A549 (cell line): ENCODE data around the gene EEFSEC. TPM values are rescaled to one million over a fixed set of nuclear protein-coding genes. Genes with fewer than 3 reads are reported as not detected.

ENCODE experiments used
- ATAC-seq, 2 experiments: fragments of 200-7000 bp in 1 of 2; fragments of >200 bp in 1 of 2; cut with Nextera tagmentation in 1 of 2; cut with Tn5 transposase in 1 of 2; 3 replicates each; pipeline versions ENCODE4 v1.8.0 to v1.9.1; 2018 to 2020; ENCODE audit warnings: mild to moderate bottlenecking in 1 of 2, moderate library complexity in 1 of 2
- CTCF ChIA-PET: fragments of 300-600 bp; sonication (Branson Sonifier 250); formaldehyde crosslinking; extraction: SDS; loops from one replicate; lab custom pipeline; 2021; ENCODE audit warnings: antibody characterized with exemption, inconsistent platforms; lab: Yijun Ruan, JAX
- POLR2A ChIA-PET: fragments of 350-600 bp; formaldehyde crosslinking; extraction: SDS; loops from one replicate; lab custom pipeline; 2021; ENCODE audit warnings: antibody characterized with exemption, inconsistent platforms; lab: Yijun Ruan, JAX
- DNase-seq, 2 experiments: peaks; one replicate each; pipeline versions ENCODE4 v3.0.0 to v3.0.0-alpha.2; 2011 to 2016; ENCODE audit warnings: low read depth in 1 of 2, low spot score in 1 of 2
- FAIRE-seq: peaks from 2 replicates; lab custom pipeline; 2011; peaks lifted over from hg19 to GRCh38; lab: Jason Lieb, UNC
- H3K27ac ChIP-seq, 2 experiments: fragments of >200 bp; sonication (Bioruptor Twin); formaldehyde crosslinking; 3 replicates each; pipeline ENCODE4 v1.5.1; 2016 to 2017
- H3K4me1 ChIP-seq: fragments of >200 bp; sonication (Bioruptor Twin); formaldehyde crosslinking; 3 replicates; pipeline ENCODE4 v1.6.1; 2016
- H3K4me2 ChIP-seq: fragments of >200 bp; sonication (Bioruptor Twin); formaldehyde crosslinking; 3 replicates; pipeline ENCODE4 v1.6.1; 2016
- H3K4me3 ChIP-seq: fragments of >200 bp; sonication (Bioruptor Twin); formaldehyde crosslinking; 3 replicates; pipeline ENCODE4 v1.5.1; 2016
- H3K9me3 ChIP-seq: fragments of >200 bp; sonication (Bioruptor Twin); formaldehyde crosslinking; 3 replicates; pipeline ENCODE4 v1.6.1; 2016
- CBX2 ChIP-seq: fragments of 200-600 bp; sonication (generic); IDR thresholded peaks from 2 replicates; pipeline ENCODE4 v1.6.1; 2016; ENCODE audit warnings: low read depth, mild to moderate bottlenecking, borderline replicate concordance
- CHD4 ChIP-seq: fragments of 200-600 bp; sonication (generic); IDR thresholded peaks from 2 replicates; pipeline ENCODE4 v1.6.1; 2016; ENCODE audit warnings: antibody characterized with exemption, mild to moderate bottlenecking, borderline replicate concordance
- ESRRA ChIP-seq: fragments of 150-350 bp; IDR thresholded peaks from 2 replicates; pipeline ENCODE4 v1.6.1; 2014; ENCODE audit warnings: mild to moderate bottlenecking, low read length, borderline replicate concordance
- FOSB ChIP-seq: fragments of 250-450 bp; sonication (Bioruptor Pico); IDR thresholded peaks from 2 replicates; pipeline ENCODE4 v1.5.0; 2020; ENCODE audit warnings: mild to moderate bottlenecking, moderate library complexity
- HMGXB4 ChIP-seq: fragments of 250-450 bp; sonication (Bioruptor Pico); IDR thresholded peaks from 2 replicates; pipeline ENCODE4 v1.5.0; 2021; ENCODE audit warnings: mild to moderate bottlenecking, moderate library complexity, borderline replicate concordance
- JUN ChIP-seq, 2 experiments: fragments of >200 bp; sonication (Bioruptor Twin); formaldehyde crosslinking; IDR thresholded peaks; 2 replicates in 1 of 2; 3 replicates in 1 of 2; pipeline ENCODE4 v1.6.1; 2016 to 2017
- JUNB ChIP-seq: fragments of >200 bp; sonication (Bioruptor Twin); formaldehyde crosslinking; IDR thresholded peaks from 2 replicates; pipeline ENCODE4 v1.6.1; 2016
- KDM1A ChIP-seq: fragments of 200-600 bp; sonication (generic); IDR thresholded peaks from 2 replicates; pipeline ENCODE4 v1.6.1; 2016; ENCODE audit warnings: low read depth, mild to moderate bottlenecking
- RAD21 ChIP-seq, 2 experiments: fragments of >200 bp in 1 of 2; sonication (Bioruptor Twin) in 1 of 2; formaldehyde crosslinking in 1 of 2; IDR thresholded peaks in 1 of 2; conservative IDR thresholded peaks in 1 of 2; 2 replicates in 1 of 2; 3 replicates in 1 of 2; pipeline ENCODE4 v1.6.1; 2012 to 2018; ENCODE audit warnings: inconsistent platforms in 1 of 2
- RNF2 ChIP-seq: fragments of 200-600 bp; sonication (generic); IDR thresholded peaks from 2 replicates; pipeline ENCODE4 v1.6.1; 2016; ENCODE audit warnings: low read depth, mild to moderate bottlenecking, antibody characterized with exemption, moderate library complexity, borderline replicate concordance
- ZC3H11A ChIP-seq: fragments of 450-650 bp; IDR thresholded peaks from 2 replicates; pipeline ENCODE4 v1.6.1; 2014; ENCODE audit warnings: antibody characterized with exemption, mild to moderate bottlenecking
- ZNF302 ChIP-seq: fragments of 250-450 bp; sonication (Bioruptor Pico); IDR thresholded peaks from 2 replicates; pipeline ENCODE4 v1.9.0; 2021; ENCODE audit warnings: inconsistent platforms, mild to moderate bottlenecking, moderate library complexity
- WGBS: methylation state at CpG from one replicate; pipeline ENCODE4 v1.1.6; 2017; ENCODE audit errors: missing lambda C conversion rate; 5-methylcytosine and 5-hydroxymethylcytosine counted together
- polyA plus RNA-seq, 4 experiments: library from polyadenylated mRNA; depleted of rRNA in 3 of 4; stranded (reverse); fragments of >200 nt; fragmentation: RNase III in 1 of 4; extraction: RNeasy Plus Mini Kit Qiagen cat#74134 plus additional on column Dnase treatment in 1 of 4; gene quantifications; 2 replicates in 3 of 4; 3 replicates in 1 of 4; pipeline ENCODE4 v1.2.3, GENCODE V29; 2011 to 2017
- TF ChIP-seq, protein P1 (sequence below): fragments of 450-650 bp; IDR thresholded peaks from 2 replicates; pipeline ENCODE4 v1.6.1; 2014; ENCODE audit warnings: antibody characterized with exemption
- TF ChIP-seq, protein P2 (sequence below): fragments of >200 bp; sonication (Bioruptor Twin); formaldehyde crosslinking; IDR thresholded peaks from 3 replicates; pipeline ENCODE4 v1.5.1; 2016
- TF ChIP-seq, protein P3 (sequence below): fragments of 250-450 bp; sonication (Bioruptor Pico); IDR thresholded peaks from 2 replicates; pipeline ENCODE4 v1.5.0; 2020; ENCODE audit warnings: low read depth, mild to moderate bottlenecking, moderate library complexity
- TF ChIP-seq, protein P4 (sequence below): fragments of 150-350 bp; IDR thresholded peaks from 2 replicates; pipeline ENCODE4 v1.6.1; 2014; ENCODE audit warnings: low read depth, mild to moderate bottlenecking, low read length

EEFSEC gene
- polyA plus RNA-seq, 2 of the 4 experiments (the other 2 are of a cell fraction) = 6.9 to 7.3 TPM

DNA sequence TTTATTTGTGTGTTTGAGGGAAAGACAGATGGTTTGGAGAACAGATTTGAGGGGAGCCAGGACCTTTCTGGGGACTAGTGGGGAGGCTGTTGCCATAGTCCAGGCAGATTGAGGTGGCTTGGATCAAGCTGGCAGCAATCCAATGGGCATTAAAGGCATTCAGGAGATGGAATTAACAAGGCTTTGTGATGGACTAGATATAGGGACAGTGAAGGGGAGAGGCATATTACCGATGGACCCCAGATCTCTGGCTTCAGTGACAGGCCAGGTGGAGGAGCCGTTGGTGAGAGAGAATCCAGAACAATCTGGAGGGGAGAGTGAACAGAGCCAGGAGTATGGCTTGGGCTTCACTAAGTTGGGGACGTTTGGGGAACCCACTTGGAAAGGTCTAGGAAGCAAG, 124.8 kb downstream of the EEFSEC start:
- CTCF ChIA-PET = no interaction called here
- H3K27ac ChIP-seq = no peak overlapping the region
- no peaks in the 10 kb centered on the region for H3K4me1 ChIP-seq
- ATAC-seq = no peak
- FAIRE-seq = no peak
- H3K4me3 ChIP-seq = no peak overlapping the region
- POLR2A ChIA-PET = no interaction called here
- TF ChIP-seq ZNF302 (CRISPR knock-in tag) = no peak
- TF ChIP-seq HMGXB4 (CRISPR knock-in tag) = no peak
- no peak for TF ChIP-seq ESRRA
- no peak for TF ChIP-seq KDM1A
- TF ChIP-seq CBX2 = no peak
- TF ChIP-seq, protein P1, sequence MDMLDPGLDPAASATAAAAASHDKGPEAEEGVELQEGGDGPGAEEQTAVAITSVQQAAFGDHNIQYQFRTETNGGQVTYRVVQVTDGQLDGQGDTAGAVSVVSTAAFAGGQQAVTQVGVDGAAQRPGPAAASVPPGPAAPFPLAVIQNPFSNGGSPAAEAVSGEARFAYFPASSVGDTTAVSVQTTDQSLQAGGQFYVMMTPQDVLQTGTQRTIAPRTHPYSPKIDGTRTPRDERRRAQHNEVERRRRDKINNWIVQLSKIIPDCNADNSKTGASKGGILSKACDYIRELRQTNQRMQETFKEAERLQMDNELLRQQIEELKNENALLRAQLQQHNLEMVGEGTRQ = no peak
- TF ChIP-seq FOSB (CRISPR knock-in tag) = no peak
- no peak for TF ChIP-seq RNF2
- no peak for TF ChIP-seq JUN (IDR thresholded peaks at IDR 0.05)
- TF ChIP-seq, protein P2, sequence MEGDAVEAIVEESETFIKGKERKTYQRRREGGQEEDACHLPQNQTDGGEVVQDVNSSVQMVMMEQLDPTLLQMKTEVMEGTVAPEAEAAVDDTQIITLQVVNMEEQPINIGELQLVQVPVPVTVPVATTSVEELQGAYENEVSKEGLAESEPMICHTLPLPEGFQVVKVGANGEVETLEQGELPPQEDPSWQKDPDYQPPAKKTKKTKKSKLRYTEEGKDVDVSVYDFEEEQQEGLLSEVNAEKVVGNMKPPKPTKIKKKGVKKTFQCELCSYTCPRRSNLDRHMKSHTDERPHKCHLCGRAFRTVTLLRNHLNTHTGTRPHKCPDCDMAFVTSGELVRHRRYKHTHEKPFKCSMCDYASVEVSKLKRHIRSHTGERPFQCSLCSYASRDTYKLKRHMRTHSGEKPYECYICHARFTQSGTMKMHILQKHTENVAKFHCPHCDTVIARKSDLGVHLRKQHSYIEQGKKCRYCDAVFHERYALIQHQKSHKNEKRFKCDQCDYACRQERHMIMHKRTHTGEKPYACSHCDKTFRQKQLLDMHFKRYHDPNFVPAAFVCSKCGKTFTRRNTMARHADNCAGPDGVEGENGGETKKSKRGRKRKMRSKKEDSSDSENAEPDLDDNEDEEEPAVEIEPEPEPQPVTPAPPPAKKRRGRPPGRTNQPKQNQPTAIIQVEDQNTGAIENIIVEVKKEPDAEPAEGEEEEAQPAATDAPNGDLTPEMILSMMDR = no peak
- no peak for DNase-seq
- no peak overlapping the region for H3K4me2 ChIP-seq
- WGBS = 54% methylated on average over 3 of the region's 3 CpGs
- H3K9me3 ChIP-seq = no peaks in the 10 kb centered on the region

DNA sequence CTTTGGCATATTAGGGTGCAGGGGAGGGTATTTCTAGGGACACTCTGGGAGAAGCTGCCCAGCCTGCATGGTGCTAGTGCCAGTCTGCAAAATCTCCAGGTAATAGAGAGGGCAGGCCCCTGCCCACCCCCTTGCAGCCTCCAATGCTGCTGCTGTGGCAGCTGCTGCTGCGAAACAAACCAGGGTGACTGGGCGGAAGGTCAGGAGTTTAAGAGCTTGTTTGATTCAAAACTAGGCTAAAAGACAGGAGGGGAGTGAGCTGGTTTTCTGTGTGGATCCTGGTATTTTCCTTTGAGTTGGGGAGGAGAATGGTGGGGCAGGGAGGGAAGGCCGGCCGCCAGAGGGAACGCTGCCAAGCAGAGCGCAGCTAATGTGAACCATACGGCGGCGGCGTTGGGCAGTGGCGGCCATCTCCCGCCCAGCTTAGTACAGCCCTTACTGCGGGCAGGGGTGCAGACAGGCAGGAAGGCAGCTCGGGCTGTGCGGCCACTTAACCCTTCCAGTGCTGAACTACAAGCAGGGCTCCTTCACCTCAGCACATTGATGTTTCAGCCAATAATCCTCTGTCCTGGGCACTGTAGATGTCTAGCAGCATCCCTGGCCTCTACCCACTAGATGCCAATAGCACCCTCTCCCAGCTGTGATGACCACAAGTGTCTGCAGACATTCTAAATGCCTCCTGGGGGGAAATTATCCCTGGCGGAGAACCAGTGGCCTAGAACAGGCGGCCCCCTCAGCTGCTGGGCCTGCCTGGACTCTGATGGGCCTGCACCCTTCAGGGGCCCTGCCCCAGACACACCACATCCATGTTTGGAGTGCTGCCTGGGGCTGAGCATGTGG, 125.7 kb downstream of the EEFSEC start:
- TF ChIP-seq, protein P3, sequence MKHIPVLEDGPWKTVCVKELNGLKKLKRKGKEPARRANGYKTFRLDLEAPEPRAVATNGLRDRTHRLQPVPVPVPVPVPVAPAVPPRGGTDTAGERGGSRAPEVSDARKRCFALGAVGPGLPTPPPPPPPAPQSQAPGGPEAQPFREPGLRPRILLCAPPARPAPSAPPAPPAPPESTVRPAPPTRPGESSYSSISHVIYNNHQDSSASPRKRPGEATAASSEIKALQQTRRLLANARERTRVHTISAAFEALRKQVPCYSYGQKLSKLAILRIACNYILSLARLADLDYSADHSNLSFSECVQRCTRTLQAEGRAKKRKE (CRISPR knock-in tag) = no peak
- TF ChIP-seq CBX2 (no peak), CHD4 (no peak), ZC3H11A (no peak), RAD21 (conservative IDR thresholded peaks at IDR 0.05 in 1 of 2, IDR thresholded peaks at IDR 0.05 in 1 of 2) (no peak)
- POLR2A ChIA-PET = no interaction called here
- CTCF ChIA-PET = no interaction called here
- WGBS = 90% methylated on average over 17 of the region's 17 CpGs
- H3K4me2 ChIP-seq = no peak overlapping the region
- H3K9me3 ChIP-seq = no peaks in the 10 kb centered on the region
- H3K4me1 ChIP-seq = no peaks in the 10 kb centered on the region
- no peak overlapping the region for H3K27ac ChIP-seq
- FAIRE-seq (no peak), DNase-seq (no peak), ATAC-seq (no peak)
- no peak overlapping the region for H3K4me3 ChIP-seq

DNA sequence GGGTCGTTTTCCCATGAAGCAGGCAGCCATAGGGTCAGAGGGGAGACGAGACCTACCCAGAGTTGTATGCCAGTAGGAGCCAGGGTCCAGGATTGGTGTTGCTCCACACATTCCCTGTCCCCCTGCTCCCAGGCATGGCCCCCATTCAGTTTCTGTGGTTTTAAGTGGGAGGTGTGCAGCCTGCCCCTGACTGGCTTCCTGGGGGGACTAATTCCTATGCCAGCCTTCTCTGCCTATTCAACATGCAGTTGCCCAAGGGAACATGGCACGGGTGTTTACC, 126.3 kb downstream of the EEFSEC start:
- no peak for FAIRE-seq
- CTCF ChIA-PET = no interaction called here
- TF ChIP-seq JUNB = no peak
- TF ChIP-seq, protein P4, sequence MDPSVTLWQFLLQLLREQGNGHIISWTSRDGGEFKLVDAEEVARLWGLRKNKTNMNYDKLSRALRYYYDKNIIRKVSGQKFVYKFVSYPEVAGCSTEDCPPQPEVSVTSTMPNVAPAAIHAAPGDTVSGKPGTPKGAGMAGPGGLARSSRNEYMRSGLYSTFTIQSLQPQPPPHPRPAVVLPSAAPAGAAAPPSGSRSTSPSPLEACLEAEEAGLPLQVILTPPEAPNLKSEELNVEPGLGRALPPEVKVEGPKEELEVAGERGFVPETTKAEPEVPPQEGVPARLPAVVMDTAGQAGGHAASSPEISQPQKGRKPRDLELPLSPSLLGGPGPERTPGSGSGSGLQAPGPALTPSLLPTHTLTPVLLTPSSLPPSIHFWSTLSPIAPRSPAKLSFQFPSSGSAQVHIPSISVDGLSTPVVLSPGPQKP = no peak
- no peak for TF ChIP-seq ESRRA
- TF ChIP-seq, all 56 proteins: peak for 0

More for the DNA sequence above, 126.3 kb downstream of the EEFSEC start:
- no peak overlapping the region for H3K4me2 ChIP-seq
- H3K4me1 ChIP-seq = no peaks in the 10 kb centered on the region
- H3K27ac ChIP-seq = no peak overlapping the region
- 60% methylated on average over 3 of the region's 3 CpGs for WGBS
- DNase-seq (no peak), ATAC-seq (no peak)
- no peak overlapping the region for H3K4me3 ChIP-seq
- no peaks in the 10 kb centered on the region for H3K9me3 ChIP-seq
- POLR2A ChIA-PET = no interaction called here
